Pancreas (tissue), 10 donors: ENCODE data around the gene SLC25A12. TPM values are rescaled to one million over a fixed set of nuclear protein-coding genes. Genes with fewer than 3 reads are reported as not detected.

Source experiments
- ATAC-seq, 4 donors: fragments of 200-7000 bp; cut with Tn5 transposase; one replicate each; pipeline versions ENCODE4 v1.8.0 to v1.9.1; 2020; ENCODE audit warnings: mild to moderate bottlenecking in 4 of 4, moderate library complexity in 4 of 4
- DNase-seq, 6 donors: peaks; one replicate each; pipeline ENCODE4 v3.0.0-alpha.2; 2020
- FAIRE-seq: peaks from 2 replicates; lab custom pipeline; 2012; peaks lifted over from hg19 to GRCh38; lab: Jason Lieb, UNC
- H3K27ac ChIP-seq, 4 donors: fragments of 200-600 bp; sonication (generic); 1 replicate in 3 of 4; 2 replicates in 1 of 4; pipeline versions ENCODE4 v1.5.0 to v1.8.0; 2020
- H3K27me3 ChIP-seq, 4 donors: fragments of 200-600 bp; one replicate each; pipeline ENCODE4 v1.8.0; 2021
- H3K36me3 ChIP-seq, 3 donors: fragments of 200-600 bp; sonication (generic) in 1 of 3; one replicate each; pipeline versions ENCODE4 v1.5.0 to v1.8.0; 2020 to 2021
- H3K4me1 ChIP-seq, 3 donors: fragments of 200-600 bp; one replicate each; pipeline ENCODE4 v1.8.0; 2021
- H3K4me3 ChIP-seq, 4 donors: fragments of 200-600 bp; sonication (generic) in 2 of 4; one replicate each; pipeline versions ENCODE4 v1.5.0 to v1.8.0; 2020 to 2021
- H3K9me3 ChIP-seq, 4 donors: fragments of 200-600 bp; one replicate each; pipeline ENCODE4 v1.8.0; 2021
- CTCF ChIP-seq, 4 donors: fragments of 200-600 bp; sonication (generic) in 3 of 4; IDR thresholded peaks; one replicate each; pipeline versions ENCODE4 v1.5.0 to v1.8.0; 2021; ENCODE audit warnings: antibody characterized with exemption in 4 of 4
- WGBS, 2 donors: extraction: QIAGEN DNeasy Blood & Tissue Kit; methylation state at CpG; one replicate each; pipeline ENCODE4 v1.1.7; 2013; 5-methylcytosine and 5-hydroxymethylcytosine counted together
- intact Hi-C, 3 donors: fragments of 100-400 bp; cut with DNase I; formaldehyde crosslinking; loops; one replicate each; pipeline versions ENCODE4 v1.11.1 to v1.14.2; 2022
- polyA plus RNA-seq, 2 donors: library from polyadenylated mRNA; stranded (reverse); fragments of 200-250 nt; gene quantifications; one replicate each; pipeline ENCODE4 v1.2.3, GENCODE V29; 2013
- total RNA-seq, 6 donors: library from RNA; stranded (reverse); fragmentation: NEBNext Ultra II Directional in 4 of 6; extraction: Animal tissue kit (Norgen Biotek cat#: 25700) in 4 of 6; gene quantifications; one replicate each; pipeline versions ENCODE4 v1.2.1 to v1.2.4, GENCODE V29; 2021 to 2023
- donor health status: healthy with polysubstance abuse.
- donor health status: DM: no; HTN: no; CAD: no; lungs with moderate emphysema.
- donor health status: DM: no; HTN: no; CAD: no.
- donor health status: control.
- donor health status: control.
- donor health status: Bipolar disorder and iron deficiency.
- donor health status: DM: yes; HTN: yes; CAD: no.
- donor health status: DM: no; HTN: no; CAD: no.
- donor health status: DM: no; HTN: no; CAD: no.
- donor health status: DM: yes; HTN: yes; CAD: no.

The SLC25A12 gene
- total and polyA plus RNA-seq, 8 donors, result 1.7 to 8.9 (median 3.0) TPM

GRCh38 chr2:171793691-171794678 is 100.1 kb downstream of the SLC25A12 start:
- Histone ChIP-seq H3K4me1 (no peaks in the 10 kb centered on the region), H3K4me3 (no peak overlapping the region), H3K27me3 (no peaks in the 10 kb centered on the region), H3K9me3 (no peaks in the 10 kb centered on the region), H3K36me3 (no peaks in the 10 kb centered on the region), H3K27ac (no peak overlapping the region)
- TF ChIP-seq CTCF (IDR thresholded peaks at IDR 0.05), result no peak
- FAIRE-seq (no peak), DNase-seq (no peak), ATAC-seq (no peak)
- WGBS, 2 donors, result 73 to 79% methylated on average over 6 of the region's 6 CpGs
- intact Hi-C loops, result loop anchor here in 1 of 3 donors (10.0 kb wide), 1 partner anchor 189 kb away; no protein-coding TSS in a partner anchor

- no peak for TF ChIP-seq CTCF (IDR thresholded peaks at IDR 0.05)
- no peak for ATAC-seq
- no peaks in the 10 kb centered on the region for H3K27me3 ChIP-seq
- H3K27ac ChIP-seq, result no peak overlapping the region
- DNase-seq, result no peak
- 86 to 88% methylated on average over 4 of the region's 4 CpGs for WGBS, 2 donors
- no peaks in the 10 kb centered on the region for H3K9me3 ChIP-seq
- no peaks in the 10 kb centered on the region for H3K36me3 ChIP-seq
- H3K4me3 ChIP-seq, result no peak overlapping the region
- intact Hi-C loops, result loop anchor here in 1 of 3 donors (10.0 kb wide), 1 partner anchor 188 kb away; no protein-coding TSS in a partner anchor
- no peaks in the 10 kb centered on the region for H3K4me1 ChIP-seq
- no peak for FAIRE-seq
Observed at GRCh38 chr2:171792886-171793580, 101.0 kb downstream of the SLC25A12 start.

- intact Hi-C loops, result loop anchor here in 1 of 3 donors (10.0 kb wide), 1 partner anchor 187 kb away; no protein-coding TSS in a partner anchor
- H3K27me3 ChIP-seq, result no peaks in the 10 kb centered on the region
- no peaks in the 10 kb centered on the region for H3K9me3 ChIP-seq
- TF ChIP-seq CTCF (IDR thresholded peaks at IDR 0.05), result no peak
- no peak overlapping the region for H3K27ac ChIP-seq
- ATAC-seq, result no peak
- no peaks in the 10 kb centered on the region for H3K36me3 ChIP-seq
- no peak overlapping the region for H3K4me3 ChIP-seq
- FAIRE-seq, result no peak
- WGBS, 2 donors, result 94 to 97% methylated on average over 3 of the region's 3 CpGs
- no peaks in the 10 kb centered on the region for H3K4me1 ChIP-seq
- DNase-seq, result no peak
Observed at GRCh38 chr2:171792157-171792556, 101.9 kb downstream of the SLC25A12 start.

GRCh38 chr2:171791361-171791760 is 102.7 kb downstream of the SLC25A12 start:
- FAIRE-seq (no peak), ATAC-seq (no peak), DNase-seq (no peak)
- no peaks in the 10 kb centered on the region for H3K9me3 ChIP-seq
- WGBS, 2 donors, result 85 to 88% methylated on average over 4 of the region's 4 CpGs
- no peak overlapping the region for H3K4me3 ChIP-seq
- no peaks in the 10 kb centered on the region for H3K36me3 ChIP-seq
- no peak overlapping the region for H3K27ac ChIP-seq
- intact Hi-C loops, result loop anchor here in 1 of 3 donors (10.0 kb wide), 1 partner anchor 187 kb away; no protein-coding TSS in a partner anchor
- no peaks in the 10 kb centered on the region for H3K4me1 ChIP-seq
- TF ChIP-seq CTCF (IDR thresholded peaks at IDR 0.05), result no peak
- H3K27me3 ChIP-seq, result no peaks in the 10 kb centered on the region
